Bone marrow (tissue), 2 donors: ENCODE data around the gene ARL13B.
"Not testable (repeated sequence)": the region's sequence is repeated elsewhere in the genome, so short reads cannot be mapped to it uniquely, and the experiment has no call there.

Experiments
- DNase-seq, 2 donors: peaks; one replicate each; lab custom pipeline; 2025; lab: John Stamatoyannopoulos, UW

The ARL13B gene

DNA sequence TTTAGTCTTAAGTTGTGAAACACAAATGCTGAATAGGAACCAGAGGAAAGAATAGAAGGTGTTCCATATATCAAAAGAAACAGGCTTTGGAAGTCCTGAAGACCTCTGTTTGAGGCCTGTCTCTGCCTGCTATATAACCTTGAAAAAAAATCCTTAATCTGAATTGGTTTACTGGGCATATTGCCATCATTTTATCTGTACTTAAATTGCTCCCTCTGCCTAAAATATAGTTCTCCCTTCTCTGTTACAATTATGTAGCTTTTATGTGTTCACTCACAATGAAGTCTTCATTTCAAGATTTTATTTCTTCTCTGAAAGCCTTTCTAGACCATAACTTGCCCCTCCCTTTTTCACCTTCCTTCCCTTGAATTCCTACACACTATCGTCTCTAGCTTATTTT is 21.2 kb downstream of the ARL13B start:
- DNase-seq: no peak

DNA sequence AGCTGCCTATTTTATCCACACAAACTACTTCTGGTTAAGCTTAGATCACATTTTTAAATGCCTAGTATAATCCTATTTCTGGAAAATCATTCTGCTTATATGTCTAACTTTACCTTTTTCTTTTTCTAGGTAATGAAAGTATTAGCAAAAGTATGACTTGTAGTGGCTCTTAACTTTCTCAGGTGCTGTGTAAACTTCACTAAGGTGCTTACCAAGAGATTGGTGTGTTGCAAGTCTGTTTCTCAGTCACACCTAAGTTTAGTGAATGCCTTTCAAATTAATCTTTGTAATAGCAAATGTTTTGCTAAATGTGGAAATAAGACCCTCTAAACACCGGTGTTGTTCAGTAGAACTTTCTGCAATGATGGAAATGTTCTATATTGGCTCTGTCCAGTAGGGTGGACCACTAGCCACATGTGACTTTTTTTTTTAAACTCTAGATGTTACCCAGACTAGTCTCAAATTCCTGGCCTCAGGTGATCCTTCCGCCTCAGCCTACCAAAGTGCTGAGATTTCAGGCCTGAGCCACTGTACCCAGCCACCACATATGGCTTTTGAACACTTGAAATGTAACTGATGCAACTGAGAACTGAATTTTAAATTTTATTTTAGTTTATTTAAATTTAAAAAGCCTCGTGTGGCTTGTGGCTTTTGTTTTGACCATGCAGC is 22.0 kb downstream of the ARL13B start:
- DNase-seq: no peak

DNA sequence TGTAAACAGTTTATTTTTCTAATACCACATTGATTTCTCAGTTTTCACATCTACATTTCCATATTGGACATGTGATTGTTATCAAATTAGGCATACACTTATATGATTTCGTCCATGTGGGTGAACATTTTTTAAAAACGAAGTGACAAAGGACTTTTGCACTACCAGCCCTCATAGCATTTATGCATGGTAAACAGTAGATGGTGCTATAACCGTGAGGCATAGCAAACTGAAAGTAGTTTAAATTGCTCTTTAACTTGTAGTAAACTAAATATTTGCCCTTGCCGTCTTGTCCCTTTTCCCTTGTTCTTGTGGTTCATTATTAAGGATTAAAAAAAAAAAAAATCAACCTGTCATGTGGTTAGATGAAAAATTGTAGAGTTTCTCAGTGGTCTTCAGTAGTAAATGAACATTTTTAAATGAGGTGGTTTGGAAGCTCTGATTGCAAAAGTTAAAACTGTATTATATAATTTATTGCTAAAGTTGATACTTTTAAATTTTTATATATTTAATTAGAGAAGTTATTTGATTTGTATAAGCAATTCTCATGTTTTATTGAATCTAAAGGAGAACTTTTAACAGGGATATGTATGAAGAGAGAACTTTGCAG is 24.5 kb downstream of the ARL13B start:
- DNase-seq: peak in 1 of 2 donors; percentile 31

GRCh38 chr3:94008253-94008652 is 28.3 kb downstream of the ARL13B start:
- no peak for DNase-seq

DNA sequence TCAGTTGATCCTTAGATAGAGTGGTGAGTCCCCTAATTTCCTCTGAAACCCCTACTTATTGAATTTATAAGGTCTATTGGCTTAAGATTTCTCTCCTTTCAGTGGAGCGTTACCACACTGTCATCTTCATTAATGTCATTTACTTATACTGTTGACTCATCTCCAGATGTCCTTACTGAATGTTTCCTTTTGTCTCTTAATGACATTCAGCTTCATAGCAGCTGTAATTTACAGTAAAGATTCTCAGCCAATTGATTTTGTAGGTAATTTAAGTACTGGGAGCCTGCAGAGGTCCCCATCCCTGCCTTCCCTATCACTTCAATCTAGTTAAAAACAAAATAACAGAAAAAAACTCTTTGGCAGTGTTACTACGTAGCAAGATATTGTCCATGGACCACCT is 29.7 kb downstream of the ARL13B start:
- DNase-seq: no peak

- DNase-seq: no peak
These were observed 31.3 kb downstream of the ARL13B start for GRCh38 chr3:94011233-94011711.

- DNase-seq: no peak
These were observed 32.2 kb downstream of the ARL13B start for GRCh38 chr3:94012185-94012584.

GRCh38 chr3:94015025-94015424 is 35.1 kb downstream of the ARL13B start:
- DNase-seq: no peak

GRCh38 chr3:94019659-94020058 is 39.7 kb downstream of the ARL13B start:
- no peak for DNase-seq

DNA sequence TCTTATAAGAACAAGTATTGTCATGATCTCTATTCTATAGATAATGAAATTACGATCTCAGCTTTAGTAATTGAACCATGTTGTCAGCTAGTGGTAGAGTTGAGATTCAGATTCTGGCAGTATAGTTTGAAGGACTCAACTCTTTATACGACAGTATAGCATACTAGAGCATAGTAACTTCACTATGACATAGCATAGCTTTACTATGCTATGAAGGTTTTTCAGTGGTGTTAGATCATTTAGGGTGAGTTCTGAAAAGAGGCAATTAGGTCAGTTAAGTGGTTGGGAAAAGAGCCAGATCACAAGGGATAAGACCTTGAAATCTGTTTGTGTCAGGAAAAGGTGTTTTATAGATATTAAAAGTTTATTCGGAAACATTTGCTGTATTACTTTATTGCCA is 40.3 kb downstream of the ARL13B start:
- DNase-seq: no peak

DNA sequence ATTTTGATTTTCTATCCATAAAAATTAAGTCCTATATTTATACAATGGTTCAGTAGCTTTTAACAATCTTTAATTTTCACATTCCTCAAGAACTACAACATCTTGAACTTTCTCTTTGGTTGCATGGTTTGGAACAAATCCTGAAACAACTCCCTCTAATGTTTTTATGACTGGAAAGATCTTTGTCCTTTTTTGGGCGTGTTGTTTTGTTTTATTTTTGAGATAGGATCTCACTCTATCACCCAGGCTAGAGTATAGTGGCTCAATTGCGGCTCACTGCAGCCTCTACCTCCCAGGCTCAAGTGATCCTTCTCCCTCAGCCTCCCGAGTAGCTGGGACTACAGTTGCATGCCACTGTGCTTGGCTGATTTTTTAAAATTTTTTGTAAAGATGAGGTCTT is 44.4 kb downstream of the ARL13B start:
- DNase-seq: no peak

GRCh38 chr3:94026623-94027022 is 46.7 kb downstream of the ARL13B start:
- DNase-seq: no peak

DNA sequence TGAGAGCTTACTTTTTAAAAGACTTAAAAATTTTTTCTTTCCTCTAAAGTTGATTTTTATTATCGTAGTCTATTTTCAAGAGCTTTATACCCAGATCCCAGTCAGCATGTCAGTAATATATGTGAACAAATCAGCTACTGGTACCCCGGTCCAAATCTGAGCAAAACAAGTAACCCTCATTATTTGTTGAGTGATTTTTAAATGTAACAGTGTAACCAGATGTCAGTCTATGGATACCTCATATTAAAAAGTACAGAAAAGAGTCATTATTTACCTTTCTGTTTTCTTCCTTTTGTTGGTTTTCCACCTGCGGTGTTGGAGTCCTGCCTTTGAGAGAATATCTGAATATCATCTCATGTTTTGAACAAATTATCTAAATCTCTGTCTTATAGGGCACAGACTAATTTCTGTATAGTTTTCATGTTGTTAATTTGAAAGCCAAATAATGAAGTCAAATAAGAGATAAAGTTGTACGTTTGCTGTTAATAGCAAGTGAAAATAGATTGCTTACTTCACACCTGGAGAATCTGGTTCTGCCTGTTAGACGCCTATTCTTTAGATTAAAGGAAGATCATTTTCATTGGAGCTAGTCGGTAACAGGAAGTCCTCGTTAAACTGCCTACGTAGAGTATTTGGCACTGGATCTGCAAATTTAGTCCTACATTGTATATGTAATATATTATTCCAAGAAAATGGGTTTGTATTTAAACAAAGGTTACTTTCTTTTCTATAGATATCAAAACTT is 48.3 kb downstream of the ARL13B start, which contains the start of gene STX19:
Gene STX19 (minus strand): TSS at position 505 of the 745 bp plus-strand sequence. CDS start 13,328 bp downstream, outside the sequence.
- DNase-seq: no peak

GRCh38 chr3:94036909-94037507 is 57.1 kb downstream of the ARL13B start:
- no peak for DNase-seq

GRCh38 chr3:94043285-94043684 is 63.3 kb downstream of the ARL13B start:
- DNase-seq: no peak

- not testable (repeated sequence) for DNase-seq
These were observed 64.4 kb downstream of the ARL13B start for GRCh38 chr3:94044100-94044936.

DNA sequence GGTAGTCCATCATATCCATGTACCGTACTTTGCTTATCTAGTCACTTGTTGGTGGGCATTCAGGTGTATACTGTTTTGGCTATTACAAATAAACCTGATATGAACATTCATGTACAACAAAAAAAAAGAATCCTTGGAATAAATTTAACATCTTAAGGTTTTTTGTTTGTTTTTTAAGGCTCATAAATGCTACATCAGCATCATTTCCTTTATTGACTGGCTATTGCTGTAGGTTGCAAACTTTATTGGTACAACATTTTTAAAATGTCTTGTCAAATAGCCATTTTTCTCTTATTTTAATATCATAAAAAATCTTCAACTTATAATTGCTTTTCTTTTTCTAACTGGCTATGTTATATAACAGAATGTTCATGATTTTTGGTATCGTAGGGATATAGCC is 66.6 kb downstream of the ARL13B start:
- DNase-seq: no peak

DNA sequence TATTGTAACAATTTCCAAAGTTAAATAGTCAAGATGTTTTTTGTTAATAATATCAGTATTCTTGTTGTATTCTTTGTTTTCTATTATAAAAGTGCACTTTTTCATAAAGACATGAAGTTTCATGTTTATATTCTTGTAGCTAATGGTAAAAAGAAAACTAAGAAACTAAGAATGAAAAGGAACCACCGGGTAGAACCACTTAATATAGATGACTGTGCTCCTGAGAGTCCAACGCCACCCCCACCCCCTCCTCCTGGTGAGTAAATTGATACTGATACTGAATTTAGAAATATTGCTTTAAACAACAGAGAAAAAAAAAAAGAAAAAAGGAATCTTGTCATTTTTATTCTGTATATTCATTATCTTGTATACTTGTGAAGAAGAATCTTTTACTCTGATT is 69.3 kb downstream of the ARL13B start:
- no peak for DNase-seq

DNA sequence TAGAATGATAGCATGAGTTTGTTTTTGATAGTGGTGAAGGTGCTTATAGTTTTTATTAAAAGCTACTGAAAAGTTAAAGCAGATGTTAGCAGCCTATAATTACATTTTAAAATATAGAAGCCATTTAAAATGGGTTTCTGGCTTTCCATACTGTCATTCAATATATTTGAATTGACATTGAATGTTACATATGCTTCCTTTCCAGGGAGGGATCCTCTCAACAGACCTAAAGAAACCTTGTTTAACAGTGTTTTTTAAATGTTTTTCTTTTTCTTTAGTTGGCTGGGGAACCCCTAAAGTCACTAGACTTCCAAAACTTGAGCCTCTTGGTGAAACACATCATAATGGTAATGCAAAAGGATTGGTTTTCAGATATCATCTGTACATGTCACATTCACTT is 70.6 kb downstream of the ARL13B start:
- no peak for DNase-seq

- no peak for DNase-seq
These were observed 81.3 kb downstream of the ARL13B start for GRCh38 chr3:94061297-94061696.

DNA sequence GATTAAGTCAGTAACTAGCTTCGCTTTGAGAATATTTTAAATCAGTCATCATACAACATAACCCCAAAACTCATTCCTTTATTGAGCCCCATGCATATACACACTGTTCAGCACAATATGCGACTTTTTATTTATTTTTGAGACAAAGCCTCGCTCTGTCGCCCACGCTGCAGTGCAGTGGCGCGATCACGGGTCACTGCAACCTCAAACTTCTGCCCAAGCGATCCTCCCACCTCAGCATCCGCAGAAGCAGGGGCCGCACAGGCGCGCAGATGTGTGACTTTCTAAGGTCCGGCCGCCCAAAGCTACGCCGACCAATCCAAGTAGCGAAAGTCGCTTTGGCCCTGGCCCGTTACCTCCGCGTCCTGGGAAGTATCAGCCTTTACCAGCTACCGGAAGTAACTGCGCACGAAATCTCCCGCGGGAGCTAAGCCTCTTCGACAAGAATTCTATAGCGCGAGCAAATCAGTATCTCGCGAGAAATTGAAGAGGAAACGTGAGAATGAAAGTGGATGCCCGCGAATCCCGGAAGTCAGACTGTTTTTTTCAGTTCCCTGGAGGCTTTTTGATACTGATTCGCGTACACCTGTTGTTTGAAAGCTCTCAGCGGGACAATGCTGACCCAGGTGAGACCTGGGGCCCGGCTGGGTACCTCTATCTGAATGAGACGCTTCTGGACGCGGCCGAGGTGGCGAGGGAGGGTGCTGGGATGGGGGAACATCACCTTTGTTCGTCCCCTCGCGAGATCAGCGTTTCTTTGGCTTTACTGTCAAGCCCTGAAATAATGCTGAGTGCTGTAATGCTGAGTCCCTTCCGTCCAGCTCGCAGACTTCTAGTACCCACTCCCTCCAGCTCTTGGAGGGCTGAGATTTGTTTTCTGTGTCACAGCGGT is 82.8 kb downstream of the ARL13B start, which contains the start of the genes DHFR2 and NSUN3:
Gene DHFR2 (minus strand): TSS at position 404 of the 892 bp plus-strand sequence. CDS start 1,405 bp downstream, outside the sequence.
Gene NSUN3 (plus strand): TSS at position 549 of the 892 bp plus-strand sequence. CDS start 66 bp downstream, at position 615.
- peak; percentile 84 to 93 for DNase-seq
